GM23248 (cell line): Measurements from ENCODE around the gene MLLT10.
"Not testable (repeated sequence)": the region's sequence is repeated elsewhere in the genome, so short reads cannot be mapped to it uniquely, and the experiment has no call there.

Source experiments
- EZH2 ChIP-seq: fragments of 200-600 bp; sonication (generic); IDR thresholded peaks from 2 replicates; pipeline ENCODE4 v1.6.1; 2018; ENCODE audit warnings: antibody characterized with exemption, mild to moderate bottlenecking; ENCODE audit not compliant: insufficient read depth, poor library complexity, severe bottlenecking
- EZH2phosphoT487 ChIP-seq: fragments of 200-600 bp; sonication (generic); IDR thresholded peaks from 2 replicates; pipeline ENCODE4 v1.6.1; 2018; ENCODE audit warnings: antibody characterized with exemption, moderate library complexity, mild to moderate bottlenecking, low read depth; ENCODE audit not compliant: insufficient read depth

DNA sequence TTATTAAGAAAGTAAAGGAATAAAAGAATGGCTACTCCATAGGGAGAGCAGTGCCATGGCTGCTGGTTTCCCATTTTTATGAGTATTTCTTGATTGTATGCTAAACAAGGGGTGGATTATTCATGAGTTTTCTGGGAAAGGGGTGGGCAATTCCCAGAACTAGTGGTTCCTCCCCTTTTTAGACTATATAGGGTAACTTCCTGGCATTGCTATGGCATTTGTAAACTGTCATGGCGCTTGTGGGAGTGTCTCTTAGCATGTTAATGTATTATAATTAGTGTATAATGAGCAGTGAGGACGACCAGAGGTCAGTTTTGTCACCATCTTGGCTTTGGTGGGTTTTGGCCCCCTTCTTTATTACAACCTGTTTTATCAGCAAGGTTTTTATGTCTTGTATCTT lies 40.5 kb downstream of the MLLT10 start:
- TF ChIP-seq EZH2, EZH2phosphoT487: not testable (repeated sequence)
